ENCODE results near the gene STX18.

DNA sequence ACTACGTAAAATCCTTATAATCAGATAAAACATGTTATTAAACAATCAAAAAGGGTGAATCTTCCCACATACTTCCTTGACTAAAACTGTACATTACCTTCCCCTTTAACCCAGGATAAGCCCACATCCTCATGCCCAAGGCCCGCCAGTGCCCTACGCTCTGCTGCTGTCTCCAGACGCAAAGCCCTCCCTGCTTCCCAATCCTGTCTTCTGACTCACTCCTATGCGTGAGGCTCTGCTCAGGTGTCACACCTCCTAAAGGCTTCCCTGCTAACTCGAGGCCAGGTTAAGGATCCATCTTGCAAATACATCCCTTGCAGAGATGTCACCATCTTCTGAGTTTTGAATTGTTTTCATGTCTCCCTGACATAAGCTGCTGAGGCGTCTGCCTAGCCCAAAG, 61.6 kb downstream of the STX18 start:
- no peak for TF ChIP-seq CTCF (IDR thresholded peaks at IDR 0.05; ENCODE audit: low read length)
- TF ChIP-seq EZH2 (optimal IDR thresholded peaks at IDR 0.05; ENCODE audit: low read depth, low read length): no peak
